Sigmoid colon (tissue), 7 donors: ENCODE data around the gene ABHD6. TPM values are rescaled to one million over a fixed set of nuclear protein-coding genes. Genes with fewer than 3 reads are reported as not detected.

ENCODE experiments used
- DNase-seq: peaks from one replicate; pipeline ENCODE4 v3.0.0-alpha.2; 2019
- H3K27ac ChIP-seq, 4 donors: fragments of 200-600 bp; sonication (generic); one replicate each; pipeline ENCODE4 v1.5.1; 2016 to 2019; ENCODE audit warnings: mild to moderate bottlenecking in 1 of 4
- H3K27me3 ChIP-seq, 3 donors: fragments of 200-600 bp; sonication (generic); one replicate each; pipeline ENCODE4 v1.5.1; 2019; ENCODE audit warnings: mild to moderate bottlenecking in 1 of 3
- H3K36me3 ChIP-seq, 4 donors: fragments of 200-600 bp; sonication (generic); one replicate each; pipeline ENCODE4 v1.5.1; 2016 to 2019
- H3K4me1 ChIP-seq, 4 donors: fragments of 200-600 bp; sonication (generic); one replicate each; pipeline ENCODE4 v1.5.1; 2017 to 2019
- H3K4me3 ChIP-seq, 4 donors: fragments of 200-600 bp; sonication (generic); one replicate each; pipeline ENCODE4 v1.5.1; 2017 to 2019; ENCODE audit warnings: mild to moderate bottlenecking in 2 of 4, moderate library complexity in 1 of 4
- H3K9me3 ChIP-seq, 4 donors: fragments of 200-600 bp in 3 of 4; sonication (generic) in 3 of 4; one replicate each; pipeline versions ENCODE4 v1.5.1 to v1.6.1; 2013 to 2019
- EP300 ChIP-seq, 4 donors: sonication (generic); formaldehyde crosslinking; IDR thresholded peaks; one replicate each; pipeline ENCODE4 v1.6.1; 2017; ENCODE audit warnings: antibody characterized with exemption in 4 of 4
- POLR2A ChIP-seq, 2 donors: fragments of 450-650 bp; IDR thresholded peaks; one replicate each; pipeline ENCODE4 v1.6.1; 2016; ENCODE audit warnings: antibody characterized with exemption in 2 of 2, mild to moderate bottlenecking in 2 of 2, moderate library complexity in 2 of 2
- POLR2AphosphoS5 ChIP-seq, 4 donors: sonication (generic); formaldehyde crosslinking; IDR thresholded peaks; one replicate each; pipeline ENCODE4 v1.6.1; 2017; ENCODE audit warnings: antibody characterized with exemption in 4 of 4
- WGBS, 2 donors: extraction: QIAGEN DNeasy Blood & Tissue Kit; methylation state at CpG; one replicate each; pipeline ENCODE4 v1.1.7; 2013; 5-methylcytosine and 5-hydroxymethylcytosine counted together
- intact Hi-C: fragments of 100-400 bp; cut with DNase I; formaldehyde crosslinking; loops from one replicate; pipeline ENCODE4 v1.15.1; 2023
- polyA plus RNA-seq, 3 donors: library from polyadenylated mRNA; stranded (reverse); fragments of 200-250 nt; gene quantifications; one replicate each; pipeline ENCODE4 v1.2.3, GENCODE V29; 2013
- small RNA-seq, 3 donors: library from RNA; depleted of rRNA; stranded (forward); fragments of <200 nt; gene quantifications; one replicate each; pipeline ENCODE3, GENCODE V24; 2016
- total RNA-seq, 4 donors: library from RNA; depleted of rRNA; stranded (reverse); fragments of >200 nt; gene quantifications; one replicate each; pipeline ENCODE4 v1.1.0, GENCODE V29; 2016
- TF ChIP-seq, protein P1 (sequence below), 4 experiments: fragments of 450-650 bp in 3 of 4; fragments of 200-600 bp in 1 of 4; IDR thresholded peaks; one replicate each; pipeline ENCODE4 v1.5.1; 2016 to 2019; ENCODE audit warnings: antibody characterized with exemption in 4 of 4, mild to moderate bottlenecking in 3 of 4, moderate library complexity in 2 of 4
- donor health status: healthy with polysubstance abuse.
- donor health status: Bipolar disorder and iron deficiency.
- donor health status: healthy.

Gene ABHD6
- total and polyA plus RNA-seq, 7 donors = 6.0 to 47.4 (median 15.4) TPM

DNA sequence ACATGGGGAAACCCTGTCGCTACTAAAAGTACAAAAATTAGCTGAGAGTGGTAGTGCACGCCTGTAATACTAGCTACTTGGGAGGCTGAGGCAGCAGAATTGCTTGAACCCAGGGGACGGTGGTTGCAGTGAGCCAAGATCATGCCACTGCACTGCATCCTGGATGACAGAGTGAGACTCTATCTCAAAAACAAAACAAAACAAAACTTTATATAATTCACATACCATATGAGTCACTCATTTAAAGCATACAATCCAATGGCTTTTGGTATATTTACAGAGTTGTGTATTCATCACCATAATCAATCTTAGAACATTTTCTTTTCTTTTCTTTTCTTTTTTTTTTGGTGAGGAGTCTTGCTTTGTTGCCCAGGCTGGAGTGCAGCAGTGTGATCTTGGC, 103.8 kb downstream of the ABHD6 start:
- DNase-seq = no peak
- no peak overlapping the region for H3K27ac ChIP-seq
- no peaks in the 10 kb centered on the region for H3K9me3 ChIP-seq
- H3K36me3 ChIP-seq = peaks cover 0 to 13% (median 0%) of the 10 kb centered on the region in 4 donors
- peaks cover 2 to 38% (median 16%) of the 10 kb centered on the region in 4 donors for H3K4me1 ChIP-seq
- no peak overlapping the region for H3K4me3 ChIP-seq
- no peak for TF ChIP-seq POLR2A (IDR thresholded peaks at IDR 0.05)
- no peak for TF ChIP-seq POLR2AphosphoS5 (IDR thresholded peaks at IDR 0.05)
- TF ChIP-seq EP300 (IDR thresholded peaks at IDR 0.05) = no peak
- TF ChIP-seq, protein P1, sequence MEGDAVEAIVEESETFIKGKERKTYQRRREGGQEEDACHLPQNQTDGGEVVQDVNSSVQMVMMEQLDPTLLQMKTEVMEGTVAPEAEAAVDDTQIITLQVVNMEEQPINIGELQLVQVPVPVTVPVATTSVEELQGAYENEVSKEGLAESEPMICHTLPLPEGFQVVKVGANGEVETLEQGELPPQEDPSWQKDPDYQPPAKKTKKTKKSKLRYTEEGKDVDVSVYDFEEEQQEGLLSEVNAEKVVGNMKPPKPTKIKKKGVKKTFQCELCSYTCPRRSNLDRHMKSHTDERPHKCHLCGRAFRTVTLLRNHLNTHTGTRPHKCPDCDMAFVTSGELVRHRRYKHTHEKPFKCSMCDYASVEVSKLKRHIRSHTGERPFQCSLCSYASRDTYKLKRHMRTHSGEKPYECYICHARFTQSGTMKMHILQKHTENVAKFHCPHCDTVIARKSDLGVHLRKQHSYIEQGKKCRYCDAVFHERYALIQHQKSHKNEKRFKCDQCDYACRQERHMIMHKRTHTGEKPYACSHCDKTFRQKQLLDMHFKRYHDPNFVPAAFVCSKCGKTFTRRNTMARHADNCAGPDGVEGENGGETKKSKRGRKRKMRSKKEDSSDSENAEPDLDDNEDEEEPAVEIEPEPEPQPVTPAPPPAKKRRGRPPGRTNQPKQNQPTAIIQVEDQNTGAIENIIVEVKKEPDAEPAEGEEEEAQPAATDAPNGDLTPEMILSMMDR (IDR thresholded peaks at IDR 0.05) = no peak
- intact Hi-C loops = no loop called here
- WGBS, 2 donors = 91% methylated on average over 3 of the region's 3 CpGs
- H3K27me3 ChIP-seq = no peaks in the 10 kb centered on the region

DNA sequence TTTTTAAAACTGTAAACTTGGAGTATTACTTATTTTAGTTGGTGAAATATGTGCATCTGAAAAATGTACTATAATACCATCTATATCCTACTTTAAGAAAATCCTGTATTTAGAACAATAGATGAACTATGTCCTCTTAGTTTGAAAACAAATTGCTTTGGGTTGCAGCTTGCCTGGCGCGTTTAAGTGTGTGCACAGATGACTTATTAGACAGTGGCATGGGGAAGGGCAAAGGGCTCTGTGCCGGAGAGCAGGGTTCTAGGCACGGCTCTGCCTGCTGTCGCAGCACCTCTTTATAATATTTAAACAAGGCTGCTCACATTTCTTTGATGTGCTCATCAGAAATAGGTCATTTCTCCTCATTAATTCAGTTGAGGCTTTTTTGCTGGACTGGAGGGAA, 105.1 kb downstream of the ABHD6 start:
- Histone ChIP-seq H3K27ac (no peak overlapping the region), H3K9me3 (no peaks in the 10 kb centered on the region), H3K4me1 (peaks cover 2 to 32% (median 13%) of the 10 kb centered on the region in 4 donors), H3K36me3 (peaks cover 0 to 13% (median 0%) of the 10 kb centered on the region in 4 donors), H3K4me3 (no peak overlapping the region), H3K27me3 (no peaks in the 10 kb centered on the region)
- no peak for DNase-seq
- 21 to 68% methylated on average over 5 of the region's 5 CpGs for WGBS, 2 donors
- intact Hi-C loops = no loop called here
- TF ChIP-seq, protein P1 (IDR thresholded peaks at IDR 0.05) = no peak
- TF ChIP-seq POLR2AphosphoS5 (IDR thresholded peaks at IDR 0.05) (no peak), EP300 (IDR thresholded peaks at IDR 0.05) (no peak), POLR2A (IDR thresholded peaks at IDR 0.05) (no peak)

Small RNA genes lying within 50 kb of the gene (small RNA-seq; reads per million reads assigned to genes)
- gene AC098479.1 = 0 reads per million in 3 donors

Other genes with a start within 250 kb of the ABHD6 start
- gene FLNB, start 229.4 kb upstream of the ABHD6 start, total RNA-seq = 100 to 1,000 TPM in 1 of 4 donors, 10 to 100 TPM in 3; 51.7 to 121 (median 76.7) TPM
- gene FLNB, start 229.4 kb upstream of the ABHD6 start, polyA plus RNA-seq = 100 to 1,000 TPM; 109 to 277 (median 121) TPM
- gene DNASE1L3, start 26.8 kb upstream of the ABHD6 start, total RNA-seq = under 1 TPM in 3 of 4 donors, not detected in 1; 0.27 to 0.82 (median 0.71) TPM
- gene DNASE1L3, start 26.8 kb upstream of the ABHD6 start, polyA plus RNA-seq = 10 to 100 TPM in 2 of 3 donors, 1 to 10 TPM in 1; 9.0 to 69.8 (median 34.7) TPM
- 10 to 100 TPM; 10.8 to 16.7 (median 13.8) TPM for gene RPP14, start 68.5 kb downstream of the ABHD6 start, total RNA-seq
- 10 to 100 TPM; 12.1 to 16.6 (median 15.6) TPM for gene RPP14, start 68.5 kb downstream of the ABHD6 start, polyA plus RNA-seq
- 10 to 100 TPM in 3 of 4 donors, 1 to 10 TPM in 1; 6.9 to 20.8 (median 12.5) TPM for gene HTD2, start 68.7 kb downstream of the ABHD6 start, total RNA-seq
- 10 to 100 TPM in 1 of 3 donors, 1 to 10 TPM in 2; 7.0 to 15.0 (median 7.2) TPM for gene HTD2, start 68.7 kb downstream of the ABHD6 start, polyA plus RNA-seq
- gene PXK, start 95.1 kb downstream of the ABHD6 start, total RNA-seq = 10 to 100 TPM; 30.3 to 58.7 (median 50.5) TPM
- gene PXK, start 95.1 kb downstream of the ABHD6 start, polyA plus RNA-seq = 10 to 100 TPM in 1 of 3 donors, 1 to 10 TPM in 2; 6.9 to 16.4 (median 8.4) TPM
- 100 to 1,000 TPM in 2 of 4 donors, 10 to 100 TPM in 2; 92.0 to 105 (median 98.9) TPM for gene PDHB, start 196.0 kb downstream of the ABHD6 start, total RNA-seq
- 100 to 1,000 TPM in 2 of 3 donors, 10 to 100 TPM in 1; 69.4 to 120 (median 111) TPM for gene PDHB, start 196.0 kb downstream of the ABHD6 start, polyA plus RNA-seq